ENCODE results near the gene PAX1. TPM values are rescaled to one million over a fixed set of nuclear protein-coding genes. Genes with fewer than 3 reads are reported as not detected.
A peak's percentile ranks its signal among the peaks of the same experiment; 100 is the strongest.

Gene PAX1
- total RNA-seq, 1 donor from 2014 or later = not detected

- FAIRE-seq (no peak), DNase-seq (ENCODE audit: low spot score in 2 of 2) (peak in 1 of 2 donors; percentile 49)
Measured at GRCh38 chr20:21702553-21703470, 2.7 kb upstream of the PAX1 start.

DNA sequence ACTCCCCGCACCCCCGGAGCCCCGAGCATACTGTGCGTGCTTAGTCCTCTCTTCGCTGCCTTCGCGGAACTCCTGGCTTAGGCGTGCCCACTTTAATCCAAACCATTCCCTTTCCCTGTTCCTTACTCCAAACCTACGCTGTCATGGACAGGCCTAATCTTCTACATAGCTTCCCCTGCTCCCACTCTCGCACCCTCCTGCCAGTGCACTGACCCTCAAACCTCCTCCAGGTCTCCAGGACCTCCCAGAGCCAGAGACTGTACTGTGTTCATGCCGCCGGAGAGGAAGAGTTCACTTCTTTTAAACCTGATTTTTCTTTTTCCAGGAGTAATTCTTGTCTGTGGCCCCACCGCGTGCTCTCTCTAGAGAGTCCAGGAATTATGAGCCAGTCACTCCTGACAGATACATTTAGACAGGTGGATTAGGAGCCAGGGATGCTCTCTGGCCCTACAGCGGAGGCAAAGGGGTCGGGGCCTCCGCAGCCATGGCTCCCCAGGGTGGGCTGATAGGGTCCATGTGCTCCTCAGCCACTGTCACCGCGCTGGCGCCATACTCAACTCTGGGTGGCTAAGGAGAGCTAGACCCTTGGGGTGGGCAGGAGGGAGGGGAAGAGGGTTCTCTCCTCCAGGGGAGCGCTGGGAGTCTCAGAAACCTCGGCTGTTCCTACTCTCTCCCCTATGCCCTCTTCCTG is 1.6 kb upstream of the PAX1 start:
- FAIRE-seq = no peak
- DNase-seq (ENCODE audit: low spot score in 2 of 2) = no peak

DNA sequence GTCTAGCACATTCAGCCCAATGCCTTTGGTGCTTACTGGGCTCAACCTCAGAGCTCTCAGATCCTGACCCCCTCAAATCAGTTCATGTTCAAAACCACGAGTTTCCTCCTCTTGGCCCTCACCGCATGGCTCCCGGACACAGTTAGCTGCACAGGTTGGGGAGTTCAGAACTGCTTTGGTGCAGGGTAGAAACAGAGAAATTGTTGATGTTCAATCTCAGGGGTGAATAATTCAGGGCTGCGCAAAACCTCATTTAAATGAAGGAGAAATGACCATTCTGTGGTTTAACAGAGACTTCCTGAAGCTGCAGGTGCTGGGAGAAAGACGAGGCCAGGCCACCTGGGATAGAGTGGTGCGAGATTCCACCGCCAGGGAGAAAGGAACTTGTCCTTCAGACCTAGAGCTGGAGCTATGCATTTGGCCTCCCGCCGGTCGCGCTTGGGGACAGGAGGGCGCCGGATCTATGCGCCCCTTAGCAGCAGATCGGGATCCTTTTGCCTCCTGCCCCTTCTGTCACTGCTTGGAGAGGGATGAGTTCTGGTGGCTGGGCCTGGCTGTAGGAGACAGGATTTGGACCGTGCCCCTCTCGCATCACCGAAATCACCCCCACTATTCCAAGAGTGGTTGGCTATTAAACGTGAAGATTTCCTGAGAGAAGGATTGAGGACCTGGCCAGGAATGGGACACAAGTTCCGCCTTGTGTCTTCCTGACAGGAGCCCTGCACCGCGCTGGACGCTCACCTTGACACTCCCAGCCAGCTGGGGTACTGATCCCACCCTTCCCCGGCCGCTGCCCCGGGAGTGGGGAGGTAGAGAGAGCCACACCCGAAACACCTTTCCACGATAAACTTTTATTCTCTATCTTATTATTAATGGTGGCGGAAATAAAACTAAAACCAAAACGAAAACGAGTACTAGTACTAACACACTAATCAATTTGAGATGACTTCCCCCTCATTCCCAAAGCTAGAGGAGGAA is 767 bp upstream of the PAX1 start:
- DNase-seq (ENCODE audit: low spot score in 2 of 2) = no peak
- no peak for FAIRE-seq

DNA sequence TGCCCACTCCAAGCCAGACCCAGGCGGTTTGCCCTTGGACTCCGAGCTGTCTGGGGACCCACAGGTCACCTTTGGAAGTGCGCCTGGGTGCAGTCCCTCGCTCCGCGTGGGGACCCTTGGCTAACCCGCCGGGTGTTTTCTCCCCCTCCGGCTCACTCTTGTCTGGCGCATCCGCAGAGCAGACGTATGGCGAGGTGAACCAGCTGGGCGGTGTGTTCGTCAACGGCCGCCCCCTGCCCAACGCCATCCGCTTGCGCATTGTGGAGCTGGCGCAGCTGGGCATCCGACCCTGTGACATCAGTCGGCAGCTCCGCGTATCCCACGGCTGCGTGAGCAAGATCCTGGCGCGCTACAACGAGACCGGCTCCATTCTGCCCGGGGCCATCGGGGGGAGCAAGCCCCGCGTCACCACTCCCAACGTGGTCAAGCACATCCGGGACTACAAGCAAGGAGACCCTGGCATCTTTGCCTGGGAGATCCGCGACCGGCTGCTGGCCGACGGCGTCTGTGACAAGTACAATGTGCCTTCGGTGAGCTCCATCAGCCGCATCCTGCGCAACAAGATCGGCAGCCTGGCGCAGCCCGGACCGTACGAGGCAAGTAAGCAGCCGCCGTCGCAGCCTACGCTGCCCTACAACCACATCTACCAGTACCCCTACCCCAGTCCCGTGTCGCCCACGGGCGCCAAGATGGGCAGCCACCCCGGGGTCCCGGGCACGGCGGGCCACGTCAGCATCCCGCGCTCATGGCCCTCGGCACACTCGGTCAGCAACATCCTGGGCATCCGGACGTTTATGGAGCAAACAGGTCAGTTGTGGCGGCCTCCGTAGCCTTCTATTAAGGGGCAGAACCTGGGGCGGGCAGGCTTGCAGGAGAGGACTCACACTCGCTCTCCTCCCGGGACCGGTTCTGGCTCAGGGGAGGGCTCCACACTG is 1.1 kb downstream of the PAX1 start:
- no peak for DNase-seq (ENCODE audit: low spot score in 2 of 2)

GRCh38 chr20:21707267-21707666 is 1.8 kb downstream of the PAX1 start:
- no peak for DNase-seq (ENCODE audit: low spot score in 2 of 2)
- no peak for FAIRE-seq

More for the DNA sequence above, 1.1 kb downstream of the PAX1 start:
- no peak for FAIRE-seq

DNA sequence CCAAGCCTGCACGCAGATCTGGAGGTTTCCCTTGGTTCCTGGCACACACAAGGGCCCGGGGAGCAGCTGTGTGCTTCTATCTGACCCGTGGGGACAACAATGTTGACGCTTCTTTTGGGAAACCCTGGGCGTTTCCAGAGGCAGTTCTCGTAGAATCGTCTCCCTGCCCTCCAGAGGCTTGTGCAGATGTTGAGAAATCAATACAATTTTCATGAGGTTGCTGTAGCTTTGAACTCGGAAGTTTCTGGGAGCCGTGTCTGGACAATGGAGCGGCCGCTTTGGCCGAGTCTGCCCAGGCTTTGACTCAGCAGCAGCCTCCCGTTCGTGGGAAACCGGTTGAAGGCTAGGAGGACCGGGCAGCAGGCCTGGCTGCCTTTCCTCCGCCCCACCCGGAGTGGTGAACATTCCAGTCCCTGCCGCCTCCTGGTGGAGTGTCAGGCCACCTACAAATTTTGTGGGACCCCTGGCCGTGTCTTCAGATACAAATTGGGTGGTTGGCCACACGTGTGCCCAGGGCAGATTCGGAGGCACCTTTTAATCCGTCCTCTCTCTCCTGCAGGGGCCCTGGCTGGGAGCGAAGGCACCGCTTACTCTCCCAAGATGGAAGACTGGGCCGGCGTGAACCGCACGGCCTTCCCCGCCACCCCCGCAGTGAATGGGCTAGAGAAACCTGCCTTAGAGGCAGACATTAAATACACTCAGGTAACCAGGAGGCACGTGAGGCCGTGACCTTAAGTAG is 2.7 kb downstream of the PAX1 start:
- no peak for DNase-seq (ENCODE audit: low spot score in 2 of 2)

GRCh38 chr20:21708738-21709534 is 3.5 kb downstream of the PAX1 start:
- FAIRE-seq (no peak), DNase-seq (ENCODE audit: low spot score in 2 of 2) (no peak)

More for the DNA sequence above, 2.7 kb downstream of the PAX1 start:
- FAIRE-seq = no peak

GRCh38 chr20:21709535-21709904 is 4.1 kb downstream of the PAX1 start:
- FAIRE-seq = no peak
- no peak for DNase-seq (ENCODE audit: low spot score in 2 of 2)

DNA sequence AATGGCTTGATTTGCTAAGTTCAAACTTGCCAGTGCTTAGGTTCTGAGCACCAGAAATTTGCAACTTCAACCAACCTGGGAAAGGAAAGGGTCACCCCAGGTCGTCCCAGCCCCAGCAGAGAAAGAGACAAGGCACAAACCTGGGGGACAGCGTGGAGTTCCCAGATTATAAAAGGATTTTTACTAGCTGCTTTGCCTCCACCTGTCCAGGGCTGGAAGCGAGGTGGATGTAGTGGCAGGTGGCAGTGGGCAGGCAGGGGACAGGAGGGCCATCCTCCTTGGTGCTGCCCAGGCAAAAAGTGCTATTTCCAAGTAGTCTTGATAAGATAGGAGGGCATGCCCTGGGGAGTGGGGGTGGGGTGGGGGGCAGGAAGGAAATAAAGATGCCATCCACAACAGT is 4.9 kb downstream of the PAX1 start:
- no peak for FAIRE-seq
- no peak for DNase-seq (ENCODE audit: low spot score in 2 of 2)

- DNase-seq (ENCODE audit: low spot score in 2 of 2) (no peak), FAIRE-seq (no peak)
Measured at GRCh38 chr20:21710863-21711431, 5.5 kb downstream of the PAX1 start.

- DNase-seq (ENCODE audit: low spot score in 2 of 2) (no peak), FAIRE-seq (no peak)
Measured at GRCh38 chr20:21712443-21713059, 7.1 kb downstream of the PAX1 start.

DNA sequence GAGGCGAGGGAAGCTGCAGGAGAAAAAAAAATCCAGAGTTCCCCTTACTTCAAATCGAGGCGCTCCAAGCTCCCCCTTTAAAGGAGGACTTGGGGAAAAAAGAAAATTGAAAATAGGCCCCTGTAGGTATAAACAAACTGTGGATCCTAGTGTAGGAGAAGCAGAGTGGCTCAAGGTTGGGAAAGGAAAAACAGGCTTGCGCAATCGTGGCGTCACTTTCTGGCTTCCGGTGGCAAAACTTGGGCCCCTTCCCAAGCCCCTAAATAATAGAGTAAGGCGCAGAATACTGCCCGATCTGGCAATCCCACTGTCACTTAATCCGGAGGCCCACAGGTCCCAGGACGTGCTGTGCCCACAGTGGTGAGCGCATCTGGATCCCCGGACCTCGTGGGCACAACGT is 8.0 kb downstream of the PAX1 start:
- no peak for FAIRE-seq
- DNase-seq (ENCODE audit: low spot score in 2 of 2) = no peak

- DNase-seq (ENCODE audit: low spot score in 2 of 2) = no peak
Measured at GRCh38 chr20:21713901-21714296, 8.4 kb downstream of the PAX1 start.

DNA sequence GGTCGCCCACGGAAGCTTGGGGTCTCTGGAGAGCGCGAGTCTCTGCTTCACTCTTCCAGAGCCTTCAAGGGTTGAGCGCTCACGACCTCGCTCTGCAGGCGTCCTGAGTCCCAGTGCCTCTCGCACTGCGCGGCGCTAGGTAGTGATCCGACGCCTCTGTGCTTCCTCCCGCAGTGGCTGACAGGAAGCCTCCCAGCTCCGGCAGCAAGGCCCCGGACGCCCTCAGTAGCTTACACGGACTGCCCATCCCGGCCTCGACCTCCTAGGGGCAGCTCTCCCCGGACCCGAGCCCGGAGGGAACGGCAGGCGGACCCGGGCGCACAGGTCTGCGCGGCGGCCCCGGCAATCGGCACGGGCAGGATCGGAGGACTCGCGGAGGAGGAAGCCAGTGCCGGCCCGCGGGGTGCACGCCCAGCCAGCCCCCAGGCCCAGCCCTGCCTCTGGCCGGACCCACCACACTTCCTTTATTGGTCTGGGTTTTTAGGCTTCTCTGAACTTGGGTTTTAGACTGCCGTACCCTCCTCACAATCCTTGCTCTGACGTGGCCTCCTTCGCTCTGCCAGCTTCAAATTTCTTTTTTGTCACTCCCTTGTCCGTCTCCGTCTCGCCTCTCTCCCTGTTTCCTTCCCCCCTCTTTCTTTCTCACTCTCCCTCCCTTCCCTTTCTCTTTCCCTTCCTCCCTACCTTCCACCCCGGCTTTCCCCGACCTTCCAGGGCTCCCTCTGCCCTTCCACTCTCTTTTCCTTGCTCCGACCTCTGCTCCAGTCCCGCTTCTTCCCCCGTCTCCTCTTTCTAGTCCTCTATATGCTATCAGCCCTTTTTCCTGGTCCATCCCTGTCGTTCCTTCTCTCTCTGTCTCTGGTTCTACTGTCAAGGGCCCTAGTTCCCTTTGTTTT is 9.1 kb downstream of the PAX1 start:
- no peak for FAIRE-seq

More at GRCh38 chr20:21713901-21714296, 8.4 kb downstream of the PAX1 start:
- FAIRE-seq = no peak

DNA sequence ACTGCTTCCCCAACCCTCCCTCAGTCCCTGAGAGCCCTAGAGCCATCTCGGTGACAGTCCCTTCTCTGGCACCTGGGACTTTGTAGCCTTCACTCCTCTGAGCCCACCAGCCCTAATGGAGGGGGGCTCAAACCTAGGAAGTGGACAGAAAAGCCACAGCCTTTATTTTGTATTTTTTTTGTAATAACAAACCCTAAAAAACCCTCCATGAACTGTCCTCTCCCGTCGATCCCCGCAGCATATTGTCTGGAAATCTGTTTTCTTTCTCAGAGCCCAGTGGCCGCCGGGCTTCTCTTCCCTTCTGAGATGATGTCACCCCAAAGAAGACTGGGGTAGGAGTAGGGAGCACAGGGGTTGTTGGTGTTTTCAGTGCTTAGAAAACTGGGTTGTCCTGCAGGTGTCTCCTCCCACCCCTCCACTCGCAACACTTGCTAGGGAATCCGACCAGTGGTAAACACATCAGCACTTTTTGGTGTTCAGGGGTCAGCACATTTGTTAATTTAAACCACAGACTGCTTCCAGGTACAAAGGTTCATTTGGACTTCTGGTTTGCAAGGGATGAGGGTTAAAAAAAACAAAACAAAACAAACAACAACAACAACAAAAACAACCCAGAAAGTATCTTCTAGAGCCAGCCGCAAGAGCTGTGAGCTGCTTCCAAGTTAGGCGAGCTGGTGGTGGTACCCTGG is 9.9 kb downstream of the PAX1 start:
- no peak for FAIRE-seq
- DNase-seq (ENCODE audit: low spot score in 2 of 2) = no peak

More for the DNA sequence above, 9.1 kb downstream of the PAX1 start:
- no peak for DNase-seq (ENCODE audit: low spot score in 2 of 2)

All from frontal cortex (tissue), 4 donors.